GM19468 (cell line): ENCODE results near the gene SYNPR.

Experiments used
- ATAC-seq: cut with Tn5 transposase; IDR thresholded peaks from one replicate; pipeline ENCODE4 v1.9.1; 2021; ENCODE audit warnings: mild to moderate bottlenecking, moderate library complexity, moderate number of reproducible peaks; ENCODE audit not compliant: unreplicated experiment; ENCODE audit errors: extremely low read depth

SYNPR gene

DNA sequence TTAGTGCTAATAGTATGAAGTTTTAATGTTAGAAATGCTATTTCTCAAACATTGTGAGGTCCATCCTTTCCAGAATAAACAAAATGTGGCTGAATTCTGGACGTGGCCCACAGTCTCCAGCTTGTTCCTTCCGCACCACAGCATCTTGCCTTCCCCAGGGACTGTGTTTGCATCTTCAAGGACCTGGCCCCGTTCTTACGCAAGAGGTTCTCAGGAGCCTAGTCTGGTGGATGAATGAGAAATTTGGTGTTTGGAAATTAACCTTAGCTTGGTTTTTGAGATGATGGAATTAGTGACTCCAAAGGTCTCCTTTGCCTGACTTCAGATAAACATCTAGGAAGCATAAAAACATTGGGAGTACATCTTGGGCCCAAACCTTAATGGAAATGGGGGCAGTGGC, 18.1 kb downstream of the SYNPR start:
- ATAC-seq = no peak

DNA sequence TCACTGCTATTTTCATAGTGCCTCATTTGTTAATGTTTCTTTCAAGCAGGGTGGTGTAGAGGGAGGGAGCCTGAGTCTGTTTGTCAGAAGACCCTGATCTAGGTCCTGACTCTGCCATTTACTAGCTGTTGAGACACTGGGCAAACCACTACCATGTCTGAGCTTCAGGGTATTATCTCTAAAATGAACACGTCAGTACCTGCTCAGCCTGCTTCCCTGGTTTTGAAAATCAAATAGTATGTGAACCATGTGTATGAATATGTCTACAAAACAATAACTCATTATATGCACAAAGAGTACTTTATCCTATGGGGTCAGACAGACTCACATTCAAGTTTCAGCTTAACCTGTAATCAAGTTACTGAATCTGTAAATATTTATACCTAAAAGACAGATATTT, 25.1 kb downstream of the SYNPR start:
- no peak for ATAC-seq

DNA sequence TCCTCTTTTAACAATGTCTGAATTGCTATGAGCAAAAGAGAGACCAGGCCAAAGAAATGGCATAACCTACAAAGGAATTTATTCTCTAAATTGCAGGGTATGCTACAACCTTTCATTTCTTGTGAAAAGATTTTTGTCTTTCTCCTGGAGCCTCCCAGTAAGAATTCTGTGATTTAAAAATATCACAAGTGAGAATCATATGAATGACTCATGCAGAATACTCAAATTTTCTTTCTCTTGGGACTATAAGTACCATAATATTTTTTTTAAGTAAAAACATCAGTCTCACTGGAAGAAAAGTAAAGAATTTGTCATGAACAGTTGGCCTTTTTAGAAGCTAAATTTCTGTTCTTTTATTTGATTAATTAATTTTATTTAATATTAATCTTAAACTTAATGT, 26.3 kb downstream of the SYNPR start:
- ATAC-seq = no peak

DNA sequence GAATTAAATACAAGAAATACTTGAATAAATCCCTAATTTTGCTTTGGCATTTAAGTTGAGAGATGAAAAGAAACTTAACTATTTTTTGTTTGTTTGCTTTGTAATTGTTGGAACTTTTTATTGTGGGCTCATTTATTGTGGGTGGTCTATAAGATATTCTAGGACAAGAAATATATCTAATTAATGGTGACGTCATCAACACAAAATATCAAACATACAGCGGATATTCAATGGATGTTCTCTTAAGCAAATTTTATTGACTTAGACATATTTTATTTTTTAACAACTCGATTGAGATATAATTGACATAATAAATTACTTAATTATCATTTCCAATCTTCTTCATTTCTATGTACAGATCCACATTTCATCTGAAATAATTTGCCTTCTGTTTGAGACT, 30.0 kb downstream of the SYNPR start:
- no peak for ATAC-seq

DNA sequence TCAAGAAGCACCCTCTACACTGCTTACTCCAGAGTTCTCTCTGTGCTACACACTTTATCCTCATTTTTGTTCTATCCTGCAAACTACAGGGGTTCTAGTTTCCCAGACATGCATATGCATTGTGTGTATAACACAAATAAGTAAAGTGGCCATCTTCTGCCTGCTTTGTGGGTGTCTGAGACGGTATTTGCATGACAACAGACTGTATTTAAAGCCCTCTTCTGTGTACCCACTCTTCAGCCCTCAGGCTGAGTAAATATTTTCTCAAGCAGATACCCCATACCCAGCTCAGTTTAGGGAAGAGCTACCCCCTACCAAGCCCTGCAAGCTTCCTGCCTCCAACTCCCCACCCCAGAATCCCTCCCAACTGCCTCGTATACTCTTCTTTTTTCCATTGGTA, 31.7 kb downstream of the SYNPR start:
- no peak for ATAC-seq

DNA sequence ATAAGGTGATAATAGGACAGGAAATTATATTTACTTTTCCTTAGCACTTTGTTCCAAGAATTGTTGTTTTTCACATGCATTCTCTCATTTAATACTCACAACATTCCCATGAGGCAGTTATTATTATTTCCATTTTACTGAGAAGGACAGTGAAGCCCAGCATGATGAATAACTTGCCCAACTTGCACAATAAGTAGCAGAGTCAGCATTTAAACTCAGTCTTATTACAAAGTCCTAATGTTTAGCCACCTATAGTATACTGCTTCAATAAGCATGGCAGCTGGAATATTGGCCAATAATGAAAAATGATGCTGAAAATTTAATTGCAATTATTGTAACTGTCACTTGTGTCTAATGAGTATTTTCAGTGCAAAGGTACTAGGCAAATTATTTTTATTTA, 45.7 kb downstream of the SYNPR start:
- no peak for ATAC-seq

DNA sequence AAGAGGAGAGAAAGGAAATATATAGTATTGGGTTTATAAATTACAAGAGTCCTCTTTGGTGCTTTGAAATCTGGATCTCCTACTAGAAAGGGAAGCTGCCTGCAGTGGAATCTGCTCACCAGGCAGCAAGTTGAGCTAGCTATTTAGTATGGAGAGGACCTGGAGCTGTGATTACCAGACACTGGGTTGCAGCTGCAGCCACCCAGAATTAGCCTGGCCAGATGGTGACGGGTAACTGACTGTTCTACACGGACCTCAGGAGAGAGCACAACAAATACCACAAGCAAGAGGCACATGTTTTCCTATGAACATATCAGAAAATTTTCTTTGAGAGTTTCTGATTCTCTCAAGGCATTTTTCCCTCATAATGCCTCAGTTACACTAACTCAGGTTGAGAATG, 46.5 kb downstream of the SYNPR start:
- no peak for ATAC-seq

DNA sequence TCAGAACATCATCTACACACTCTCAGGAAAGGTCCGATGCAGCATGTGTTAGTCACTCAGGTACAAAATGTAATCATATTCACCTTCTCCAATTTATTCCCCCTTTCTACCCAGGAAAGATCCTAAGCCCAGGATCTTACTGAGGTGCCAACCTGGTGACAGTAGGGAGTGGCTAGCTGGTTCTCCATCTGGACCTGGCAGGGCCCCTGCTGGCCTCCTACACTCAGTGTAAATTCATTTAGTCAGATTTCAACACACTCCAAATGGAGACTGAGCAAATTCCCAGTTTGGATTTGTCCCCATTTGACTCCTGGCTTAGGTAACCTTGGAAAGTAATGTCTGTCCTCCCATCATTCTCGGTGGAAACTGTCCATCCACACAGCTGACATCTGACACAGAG, 47.3 kb downstream of the SYNPR start:
- ATAC-seq = no peak

DNA sequence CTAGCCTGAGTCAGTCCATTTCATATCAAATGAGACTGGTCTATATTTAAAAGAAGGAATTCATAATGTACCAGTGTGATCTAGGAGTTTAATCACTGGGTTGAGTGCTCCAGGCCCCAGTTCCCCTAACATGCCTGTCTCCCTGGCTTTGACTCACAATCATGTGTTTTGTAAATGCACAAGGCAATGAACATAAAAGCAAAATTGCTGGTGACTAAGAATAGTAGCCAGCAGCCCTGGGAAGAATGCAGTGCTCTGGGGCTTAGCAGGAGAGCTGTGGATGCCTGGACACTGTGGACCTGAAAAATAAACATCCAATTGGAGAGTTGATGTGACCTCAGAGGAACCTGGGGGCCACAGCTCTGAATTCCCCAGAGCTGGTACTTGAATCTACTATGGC, 50.3 kb downstream of the SYNPR start:
- ATAC-seq = no peak

DNA sequence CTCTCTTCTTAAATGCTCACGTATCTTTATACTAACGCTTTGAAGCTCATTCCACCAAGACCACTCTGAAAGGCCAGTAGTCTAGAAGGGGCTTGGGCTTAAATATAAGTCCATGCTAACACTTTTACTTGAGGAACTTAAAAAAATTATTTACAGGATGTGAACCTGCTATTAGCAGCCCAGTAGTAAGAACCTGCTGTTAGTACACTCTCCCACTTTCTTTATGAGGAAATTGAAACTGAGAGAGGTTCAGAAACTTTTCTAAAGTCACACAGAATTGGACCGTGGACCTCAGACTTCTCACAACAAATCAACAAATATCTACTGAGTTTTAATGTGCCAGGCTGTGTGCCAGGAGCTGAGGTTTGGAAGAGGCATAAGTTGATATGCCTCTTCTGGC, 53.4 kb downstream of the SYNPR start:
- ATAC-seq = no peak

DNA sequence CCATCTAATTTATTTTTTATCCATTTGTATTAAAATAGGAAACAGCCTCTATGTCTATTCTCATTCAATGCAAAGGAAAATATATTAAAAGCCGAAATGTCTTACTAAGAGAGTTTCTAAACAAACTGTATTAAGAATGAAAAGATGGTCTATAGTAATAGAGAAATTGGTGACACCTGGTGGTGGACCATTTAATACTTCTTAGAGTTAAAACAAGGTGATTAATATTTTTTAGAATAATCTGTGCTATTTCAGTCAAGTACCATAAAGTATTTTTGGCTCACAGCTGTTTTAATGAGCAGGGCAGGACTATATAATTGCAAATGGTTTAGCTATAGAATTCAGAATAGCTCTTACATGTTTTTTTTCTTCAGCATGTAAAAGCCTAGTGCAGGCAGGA, 55.7 kb downstream of the SYNPR start:
- no peak for ATAC-seq

DNA sequence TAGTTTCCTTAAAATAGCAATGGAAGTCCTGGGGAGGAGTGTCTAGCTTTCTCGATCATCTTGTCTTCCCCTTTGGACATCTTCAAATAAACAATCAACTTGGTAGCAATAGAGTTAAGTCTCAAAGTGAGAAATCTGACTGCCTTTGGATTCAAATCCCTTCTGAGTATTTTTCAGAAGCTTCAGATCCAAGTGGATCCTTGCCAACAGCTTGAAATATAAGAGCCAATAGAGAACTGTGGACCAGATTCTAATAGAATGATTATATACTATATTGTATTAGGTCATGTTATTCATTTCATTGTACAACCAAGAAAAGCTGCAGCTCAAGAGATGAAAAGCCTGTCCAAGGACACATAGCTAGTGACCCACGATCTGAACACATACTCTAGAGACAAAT, 60.2 kb downstream of the SYNPR start:
- ATAC-seq = no peak

DNA sequence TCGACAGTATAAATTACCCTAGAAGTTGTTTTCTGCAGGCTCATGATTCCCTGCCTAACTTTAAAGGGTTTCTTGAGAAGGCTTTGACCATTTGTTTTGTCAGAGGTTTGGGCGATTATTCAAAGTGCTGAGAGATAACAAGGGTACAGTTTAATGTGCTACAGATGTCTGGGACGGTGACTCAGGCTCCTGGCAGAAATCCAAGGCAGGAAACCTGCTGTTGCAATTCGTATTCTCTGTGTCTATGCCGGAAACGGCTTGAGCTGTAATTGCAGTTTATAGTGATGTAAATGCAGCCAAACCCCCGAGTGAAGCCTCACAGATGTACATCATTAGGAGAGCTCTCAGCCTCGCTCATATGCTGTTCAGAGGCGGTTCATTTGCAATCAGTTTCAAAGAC, 65.6 kb downstream of the SYNPR start:
- no peak for ATAC-seq

DNA sequence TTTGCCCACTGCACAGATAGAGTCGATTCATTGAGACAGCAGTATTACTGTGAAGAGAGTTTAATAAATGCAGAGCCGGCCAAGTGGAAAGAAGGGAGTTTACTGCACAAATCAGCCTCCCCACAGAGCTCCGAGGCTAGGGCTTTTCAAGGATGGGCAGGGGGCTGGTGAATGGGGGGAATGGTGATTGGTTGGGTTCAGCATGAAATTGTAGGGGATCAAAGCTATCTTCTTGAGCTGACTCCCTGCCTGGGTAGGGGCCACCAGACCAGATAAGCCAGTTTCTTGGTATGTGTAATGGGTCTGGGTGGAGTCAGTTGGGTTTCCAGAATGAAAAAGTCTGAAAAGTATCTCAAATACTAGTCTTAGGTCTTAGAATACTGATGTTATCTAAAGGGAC, 66.6 kb downstream of the SYNPR start:
- no peak for ATAC-seq

DNA sequence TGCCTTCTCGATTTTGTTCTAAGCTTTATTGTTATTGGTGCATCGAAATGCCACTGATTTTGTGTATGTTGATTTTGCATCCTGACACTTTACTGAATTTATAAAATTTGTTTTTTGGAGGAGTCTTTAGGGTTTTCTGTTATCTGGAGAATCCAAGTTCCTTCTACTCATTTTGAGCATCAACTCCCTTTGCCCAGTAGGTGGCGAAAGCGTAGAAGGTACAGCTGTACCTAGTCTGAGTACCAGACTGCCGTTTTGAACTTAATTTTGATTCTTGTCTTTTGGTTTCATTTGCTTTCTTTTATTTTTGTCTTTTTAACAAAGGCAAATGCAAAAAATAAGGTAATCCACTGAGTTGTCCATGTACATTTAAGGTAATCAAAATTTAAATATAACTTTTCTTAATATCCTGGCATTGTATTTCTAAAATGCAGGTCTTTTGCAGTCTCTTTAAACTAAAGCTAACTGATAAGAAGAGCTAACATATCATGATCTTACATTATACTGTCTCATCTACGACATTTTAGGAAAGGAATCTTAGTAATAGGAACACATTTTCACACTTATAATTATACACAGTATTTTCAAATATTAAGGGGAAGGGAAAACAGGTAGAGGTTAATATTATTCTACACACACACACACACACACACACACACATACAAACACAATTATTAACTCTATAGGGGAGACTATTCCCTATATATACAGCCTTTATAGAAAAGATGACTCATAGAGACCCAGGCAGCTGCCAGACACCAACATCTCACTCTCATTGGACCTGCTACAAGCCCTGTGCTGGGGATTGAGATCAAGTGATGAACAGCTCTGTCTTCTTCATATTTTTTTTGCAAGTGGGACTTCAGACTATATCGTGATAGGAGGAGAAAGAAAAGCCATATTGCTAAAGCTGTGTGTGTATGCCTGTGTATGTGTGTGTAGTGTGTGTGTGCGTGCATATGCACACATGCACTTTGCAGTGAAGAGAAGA, 71.8 kb downstream of the SYNPR start:
- no peak for ATAC-seq

DNA sequence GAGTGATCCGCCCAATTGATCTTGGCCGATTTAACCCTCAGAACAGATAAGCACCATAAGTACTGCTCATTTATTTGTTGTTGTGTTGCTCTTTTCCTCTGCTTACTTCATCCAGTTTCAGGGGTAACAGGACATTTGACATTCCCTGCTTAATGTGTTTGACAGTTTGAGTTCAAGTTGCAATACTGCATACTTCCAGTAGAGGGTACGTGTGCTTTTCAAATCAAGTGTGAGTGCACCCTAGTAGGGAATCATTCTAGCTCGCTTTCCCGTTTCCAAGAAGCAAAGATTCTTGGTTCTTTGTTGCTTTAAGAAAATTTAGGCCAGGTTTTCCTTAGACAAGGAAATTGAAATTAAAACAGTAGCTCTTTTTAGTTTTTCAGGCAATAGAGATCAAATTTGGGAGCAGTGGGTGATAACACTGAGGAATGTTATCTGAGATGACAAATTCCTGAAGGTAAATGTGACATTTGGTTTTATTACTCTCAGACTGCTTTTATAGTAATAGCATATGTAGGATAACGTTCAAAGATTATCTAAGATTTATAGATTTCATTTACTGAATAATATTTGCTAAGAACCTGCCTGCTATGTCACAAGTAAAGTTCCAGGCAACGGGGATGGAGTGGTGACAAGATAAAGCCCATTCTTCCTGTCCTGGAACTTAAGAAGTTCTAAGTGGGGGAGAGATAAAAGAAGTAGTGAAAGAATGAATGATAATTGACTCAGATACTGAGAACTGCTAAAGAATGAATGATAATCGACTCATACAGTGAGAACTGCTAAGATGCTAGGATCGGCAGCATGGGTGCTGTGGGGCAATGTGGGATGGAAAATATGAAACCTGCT, 73.3 kb downstream of the SYNPR start:
- ATAC-seq = no peak

DNA sequence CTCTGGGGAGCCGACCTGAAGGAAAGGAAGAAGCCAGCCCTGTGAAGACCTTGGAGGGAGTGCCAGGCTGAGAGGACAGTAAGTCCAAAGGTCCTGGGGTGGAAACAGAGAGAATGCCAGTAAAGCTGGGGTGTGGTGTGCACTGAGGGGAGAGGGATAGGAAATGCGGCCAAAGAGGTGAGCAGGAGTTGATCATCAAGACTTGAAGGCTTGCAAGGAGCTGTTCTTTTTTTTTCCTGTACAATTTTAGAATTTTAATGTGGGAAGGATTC, 73.8 kb downstream of the SYNPR start:
- ATAC-seq = no peak

DNA sequence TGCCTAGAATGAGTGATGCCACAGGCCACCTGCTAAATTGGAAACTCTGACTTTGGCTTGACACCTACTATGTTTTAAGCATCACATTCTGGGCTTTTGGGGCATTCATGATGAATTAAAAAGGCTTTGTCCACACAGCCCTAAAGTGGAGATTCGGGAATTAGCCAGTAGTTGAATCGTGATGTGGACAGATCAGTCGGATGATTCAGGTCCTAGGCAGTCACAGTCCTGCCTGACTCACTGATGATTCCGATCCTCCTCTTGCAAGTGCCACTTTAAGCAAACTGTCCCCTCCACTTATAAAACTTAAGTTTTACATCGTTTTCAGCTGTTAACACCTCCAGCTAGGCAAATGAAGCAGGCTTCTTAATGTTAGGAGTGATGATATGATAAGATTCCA, 75.3 kb downstream of the SYNPR start:
- ATAC-seq = no peak

DNA sequence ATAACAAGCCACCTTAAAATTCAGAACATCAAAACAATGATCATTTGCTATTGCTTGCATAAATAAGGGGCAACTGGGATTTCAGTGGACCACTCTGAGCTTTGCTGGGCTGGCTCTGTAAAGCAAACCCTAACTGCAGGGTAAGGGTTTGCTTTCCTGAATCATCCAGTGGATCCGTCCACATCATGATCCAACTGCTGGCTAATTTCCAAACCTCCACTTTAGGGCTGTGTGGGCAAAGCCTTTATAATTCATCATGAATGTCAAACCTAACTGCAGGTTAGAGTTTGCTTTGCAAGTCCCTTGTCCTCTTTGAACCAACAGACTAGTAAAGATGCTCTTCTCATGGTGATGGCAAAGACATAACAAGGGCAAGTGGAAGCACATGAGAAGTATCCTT, 76.1 kb downstream of the SYNPR start:
- no peak for ATAC-seq

DNA sequence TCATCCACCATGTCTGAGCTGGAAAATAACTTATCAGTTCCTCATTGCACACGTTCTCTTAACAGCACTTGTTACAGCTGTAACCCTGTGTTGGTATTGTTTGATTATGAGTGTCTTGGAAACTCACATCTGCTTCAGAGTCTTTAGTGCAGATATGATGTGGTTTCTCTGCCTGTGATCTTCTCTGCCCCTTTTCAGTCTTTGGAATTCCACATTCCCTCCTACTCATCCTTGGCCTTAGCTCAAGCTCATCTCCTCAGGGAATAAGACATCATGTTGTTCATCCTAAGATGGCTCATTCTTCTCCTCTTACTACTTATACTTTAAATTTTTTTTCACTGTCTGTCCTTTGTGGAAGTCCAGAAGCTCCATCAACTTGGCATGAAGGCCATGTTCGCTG, 77.7 kb downstream of the SYNPR start:
- ATAC-seq = no peak

DNA sequence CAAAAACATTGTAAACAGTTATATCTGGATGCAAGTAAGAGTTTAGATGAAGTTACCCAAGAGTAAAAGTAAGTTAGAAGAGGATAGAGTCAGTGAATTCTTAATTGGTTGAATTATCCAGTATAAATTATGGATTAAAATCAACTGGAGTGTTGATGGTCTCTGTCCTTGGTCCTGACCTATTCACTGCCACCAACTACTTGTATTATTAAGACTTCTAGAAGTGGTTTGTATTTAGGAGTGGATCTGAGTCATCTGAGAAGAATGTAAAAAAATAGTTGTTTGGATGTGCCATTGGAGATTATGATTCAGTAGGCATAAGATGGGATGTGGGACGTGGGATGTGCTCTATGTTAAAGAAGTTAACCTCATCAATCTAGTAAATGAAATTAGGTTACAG, 86.4 kb downstream of the SYNPR start:
- no peak for ATAC-seq

DNA sequence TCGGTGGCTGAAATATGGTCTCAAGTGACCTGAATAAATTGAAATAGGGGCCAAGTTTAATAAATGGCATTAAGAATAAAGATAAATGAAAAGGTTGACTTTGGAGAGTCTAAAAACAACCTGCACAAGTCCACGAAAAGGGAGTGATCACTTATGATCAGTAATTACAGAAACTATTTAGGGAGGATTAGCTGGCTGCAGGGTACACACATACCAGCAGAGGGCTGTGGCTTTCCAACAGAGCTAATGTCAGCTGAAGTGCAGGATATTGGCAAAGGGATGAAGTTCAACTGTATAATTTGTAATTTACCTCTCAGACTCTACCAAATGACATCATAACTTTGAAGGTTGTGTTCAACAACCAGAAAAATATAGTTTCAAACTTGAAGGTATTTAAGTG, 86.8 kb downstream of the SYNPR start:
- ATAC-seq = no peak
